DMS153 treated with DMSO at 0.1 percent for 48 hours (cell line): ENCODE results near the gene NLGN4X.
"Not testable (repeated sequence)": the region's sequence is repeated elsewhere in the genome, so short reads cannot be mapped to it uniquely, and the experiment has no call there.

Source experiments
- DNase-seq: peaks from one replicate; lab custom pipeline; 2025; ENCODE audit not compliant: unreplicated experiment; lab: John Stamatoyannopoulos, UW

Gene NLGN4X

DNA sequence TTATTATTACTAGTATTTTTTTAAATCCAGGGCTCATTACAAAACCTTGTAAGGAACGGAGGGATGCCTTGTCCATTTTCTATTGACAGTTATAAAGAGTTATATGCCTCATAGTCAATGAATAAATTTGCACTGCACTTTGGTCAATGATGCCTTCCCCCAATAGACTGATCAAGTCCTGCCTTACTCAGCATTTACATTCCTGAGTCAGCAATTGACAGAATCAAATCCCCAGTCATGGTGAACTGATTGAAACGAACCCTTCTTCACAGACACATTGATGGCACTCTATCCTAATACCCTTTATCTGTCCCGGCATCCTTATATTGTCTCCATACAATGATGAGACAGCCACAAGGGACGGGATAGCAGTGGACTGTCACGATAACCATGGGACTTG, 213.2 kb downstream of the NLGN4X start:
- no peak for DNase-seq

DNA sequence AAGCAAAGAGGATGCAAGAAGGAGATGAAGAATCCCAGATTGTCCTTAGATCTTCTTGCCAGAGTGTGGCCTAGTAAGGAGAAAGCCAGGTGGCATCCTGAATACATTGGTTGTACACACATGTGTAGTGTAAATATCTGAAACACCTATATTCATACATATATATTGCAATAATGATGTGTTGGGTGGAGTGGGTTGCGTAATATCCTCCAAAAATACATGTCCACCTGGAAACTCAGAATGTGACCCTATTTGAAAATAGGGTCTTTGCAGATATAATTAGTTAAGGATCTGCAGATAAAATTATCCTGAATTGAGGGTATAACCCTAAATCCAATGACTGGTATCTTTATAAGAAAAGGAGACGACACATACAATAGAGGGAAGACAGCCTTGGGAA, 216.3 kb downstream of the NLGN4X start:
- DNase-seq, result no peak

DNA sequence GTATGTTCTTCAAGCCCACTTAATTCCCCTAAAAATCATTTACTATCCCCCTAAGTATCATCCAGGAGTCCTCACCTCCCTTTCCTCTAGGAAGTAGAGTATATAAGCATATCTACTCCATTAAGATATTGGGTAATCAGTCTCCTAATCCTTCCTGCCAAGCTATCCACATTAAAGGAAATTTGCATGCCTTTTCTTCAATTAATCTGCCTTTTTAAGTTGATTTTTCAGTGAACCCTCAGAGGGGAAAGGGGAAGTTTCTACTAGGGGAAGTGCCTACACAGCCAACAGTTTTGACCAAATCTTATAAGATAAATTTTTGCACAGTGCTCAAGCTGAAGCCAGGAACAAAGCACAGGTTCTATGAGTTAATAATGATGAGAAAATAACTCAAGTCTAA, 222.8 kb downstream of the NLGN4X start:
- no peak for DNase-seq

DNA sequence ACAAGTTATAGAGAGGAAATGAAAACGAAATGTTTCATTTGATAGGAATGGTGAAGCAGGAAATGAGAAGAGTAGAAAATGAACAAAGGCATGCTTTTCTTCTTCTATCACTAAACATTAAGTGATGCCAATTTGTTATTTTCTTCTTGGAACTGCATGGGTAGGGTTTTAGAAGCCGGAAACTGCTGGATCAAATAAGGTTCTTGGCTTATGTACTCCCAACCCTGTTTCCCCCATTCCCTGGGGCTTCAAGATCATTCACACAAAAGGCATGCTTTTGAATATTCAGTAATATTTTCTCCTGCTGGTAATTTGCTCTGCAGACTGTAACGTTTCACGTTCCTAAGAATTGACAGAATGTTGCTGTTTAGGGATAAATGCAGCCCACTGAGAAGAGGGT, 224.1 kb downstream of the NLGN4X start:
- DNase-seq, result no peak

- peak; percentile 13 for DNase-seq
Observed at GRCh38 chrX:6002056-6002455, 226.6 kb downstream of the NLGN4X start.

DNA sequence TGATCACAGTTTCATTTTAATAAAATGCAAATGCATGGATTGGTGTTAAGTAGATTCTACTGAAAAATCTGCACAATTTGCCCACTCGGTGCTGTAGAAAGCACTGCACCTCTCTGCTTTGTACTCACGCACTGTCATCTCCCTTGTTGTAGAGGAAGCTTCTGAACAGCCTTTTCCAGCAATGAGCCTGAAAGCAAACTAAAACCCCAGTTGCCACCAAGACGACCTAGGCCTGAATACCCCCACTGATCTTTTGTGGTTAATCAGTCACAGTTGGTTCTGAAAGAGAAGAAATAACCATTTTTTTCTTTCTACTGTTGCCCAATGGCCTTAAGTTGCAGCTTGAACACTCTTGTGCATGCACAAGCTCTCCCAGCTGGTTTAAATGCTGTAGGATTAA, 229.8 kb downstream of the NLGN4X start:
- no peak for DNase-seq

DNA sequence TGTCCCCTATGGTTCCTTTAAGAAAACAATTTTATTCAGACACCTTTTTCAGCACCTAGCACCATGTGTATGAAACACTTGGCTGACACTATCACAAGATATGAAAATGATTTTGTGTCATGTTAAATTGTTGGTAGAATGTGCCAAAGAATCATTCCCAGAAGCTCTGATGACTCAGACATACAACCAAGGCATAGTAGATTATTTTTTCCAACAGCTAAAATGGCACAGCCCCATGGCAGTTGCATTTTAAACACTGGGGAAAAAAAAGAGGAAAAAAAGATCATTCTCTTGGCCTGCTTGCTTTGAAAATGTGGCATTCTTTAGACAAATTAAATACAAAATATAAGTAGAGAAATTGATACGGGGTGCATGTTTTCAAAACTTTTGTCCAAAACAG, 230.2 kb downstream of the NLGN4X start:
- no peak for DNase-seq

DNA sequence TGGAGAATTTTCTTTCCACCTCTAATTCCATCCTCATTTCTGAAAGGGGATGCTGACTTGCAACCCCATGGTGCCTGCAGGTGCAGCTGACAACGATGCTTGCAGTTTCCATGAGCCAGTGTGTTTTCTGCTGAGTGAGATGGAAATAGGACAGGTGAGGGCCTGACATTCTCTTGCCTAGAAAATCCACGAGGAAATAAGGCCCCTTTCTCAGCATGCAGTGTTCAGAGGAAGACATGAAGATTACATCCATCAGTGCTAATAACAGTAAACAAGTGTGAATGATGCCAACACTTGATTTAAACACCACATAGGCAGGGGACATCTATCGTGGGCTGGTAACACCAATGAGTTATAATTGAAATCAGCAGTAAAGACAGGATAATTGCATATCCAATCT, 237.3 kb downstream of the NLGN4X start:
- DNase-seq, result no peak

- DNase-seq, result no peak
Observed at GRCh38 chrX:5979338-5979737, 249.3 kb downstream of the NLGN4X start.

DNA sequence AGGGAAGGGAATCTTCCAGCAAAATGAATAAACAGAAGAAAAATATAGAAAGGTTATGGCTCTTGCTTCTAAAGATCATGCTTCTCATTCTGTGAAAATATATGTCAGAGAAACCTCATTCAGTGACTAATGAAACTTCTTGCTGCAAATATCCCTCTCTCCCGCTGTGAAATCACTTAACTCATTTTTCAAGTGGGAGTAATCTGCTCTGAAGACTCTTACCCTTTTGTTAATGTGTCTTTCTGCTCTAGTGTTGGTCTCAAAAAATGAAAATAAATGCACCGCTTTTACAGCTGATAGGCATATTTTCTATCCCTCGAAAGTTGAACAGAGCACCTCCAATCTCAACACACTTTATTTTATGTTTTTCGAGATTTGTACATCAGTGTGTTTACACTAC, 252.3 kb downstream of the NLGN4X start:
- DNase-seq, result no peak

GRCh38 chrX:5971300-5971699, 257.4 kb downstream of the NLGN4X start:
- DNase-seq, result no peak

- no peak for DNase-seq
Observed at GRCh38 chrX:5965406-5965805, 263.3 kb downstream of the NLGN4X start.

DNA sequence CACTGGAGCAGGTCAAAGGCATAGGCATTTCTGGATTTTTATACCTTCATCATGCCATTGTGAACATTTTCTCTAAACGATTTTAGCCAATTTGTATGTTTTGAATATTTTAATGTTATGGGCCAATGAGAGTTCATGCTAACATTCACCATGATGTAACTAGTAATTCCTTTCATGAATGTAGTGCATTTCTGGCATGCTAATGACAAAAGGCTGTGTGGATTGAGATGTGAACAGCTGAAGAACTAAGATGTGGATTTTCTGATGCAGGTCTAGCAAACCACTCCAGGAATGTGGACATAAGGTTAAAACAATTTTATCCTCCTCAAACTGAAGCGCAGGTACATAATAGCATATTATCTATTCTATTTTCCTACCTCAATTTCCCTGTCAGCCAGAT, 269.4 kb downstream of the NLGN4X start:
- no peak for DNase-seq

DNA sequence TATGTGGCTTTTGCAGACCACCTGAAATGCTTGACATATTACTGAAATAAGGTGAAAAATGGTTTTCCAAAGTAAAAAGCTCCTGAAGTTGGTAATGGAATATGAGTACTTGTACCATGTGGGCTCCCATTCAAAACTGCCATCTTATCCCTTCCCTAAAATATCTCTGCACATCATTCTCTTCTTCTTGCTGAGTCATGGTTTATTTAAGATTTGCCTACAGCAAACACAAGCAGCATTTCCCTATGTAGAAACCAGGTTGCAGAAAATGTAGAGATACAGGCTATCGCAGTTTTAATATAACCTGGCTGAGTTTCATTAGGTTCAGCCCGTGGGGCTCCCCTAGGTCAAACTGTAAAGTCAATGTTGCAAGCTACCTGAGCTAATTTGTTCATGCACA, 270.1 kb downstream of the NLGN4X start:
- DNase-seq, result no peak

DNA sequence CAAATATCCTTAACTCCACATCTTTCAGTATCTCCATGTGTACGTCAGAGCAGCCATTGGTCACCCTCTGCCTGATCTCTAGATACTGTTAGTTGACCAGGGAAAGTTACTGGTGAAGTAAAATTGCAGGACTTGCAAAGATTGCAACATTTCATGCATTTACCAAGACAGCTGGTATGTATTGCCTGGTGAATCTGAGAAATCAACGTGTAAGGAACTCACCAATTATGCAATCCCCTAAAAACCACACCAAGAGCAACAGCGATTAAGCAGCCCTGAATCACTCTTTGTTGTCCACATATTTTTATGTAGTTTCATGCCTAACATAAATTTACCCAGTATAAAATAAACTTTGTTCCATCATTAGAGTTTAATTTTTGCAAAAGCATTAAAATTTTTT, 271.2 kb downstream of the NLGN4X start:
- no peak for DNase-seq

GRCh38 chrX:5936438-5936837, 292.2 kb downstream of the NLGN4X start:
- DNase-seq, result no peak

DNA sequence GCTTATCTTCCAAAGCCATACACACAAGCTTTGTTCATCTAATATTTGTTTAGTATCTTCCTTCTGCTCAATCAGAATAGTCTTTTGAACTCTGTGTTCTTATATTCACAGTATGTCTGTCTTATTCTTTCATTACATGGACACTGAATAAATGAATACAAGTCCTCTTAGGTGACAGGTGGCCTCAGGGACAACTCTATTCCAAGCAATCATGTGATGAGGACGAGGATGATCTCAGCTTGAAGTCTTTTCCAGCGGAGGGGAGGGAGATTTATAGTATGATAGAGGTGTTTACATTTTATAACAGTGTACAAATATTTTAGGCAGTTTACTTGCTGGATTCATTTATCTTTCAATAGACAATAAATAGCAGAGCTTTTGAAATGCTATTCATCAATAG, 300.4 kb downstream of the NLGN4X start:
- no peak for DNase-seq

DNA sequence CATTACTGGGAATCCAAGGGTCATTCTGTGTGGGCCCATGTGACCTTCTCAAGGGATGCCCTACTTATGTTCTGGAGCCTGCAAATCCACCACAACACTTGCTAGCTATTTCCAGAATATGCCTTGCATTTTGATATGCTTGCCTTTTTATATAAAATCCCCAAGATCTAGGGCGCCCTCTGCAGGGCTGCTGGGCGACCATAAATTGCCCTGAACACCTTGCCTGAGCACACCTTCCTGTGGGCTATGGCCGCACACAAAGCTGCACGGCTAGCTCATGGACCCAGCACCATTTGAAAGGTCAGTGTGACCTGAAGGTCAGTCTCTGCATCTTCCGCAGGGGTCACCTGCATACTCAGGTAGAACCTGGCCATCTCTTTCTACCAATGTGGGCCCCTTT, 311.7 kb downstream of the NLGN4X start:
- DNase-seq, result no peak

- no peak for DNase-seq
Observed at GRCh38 chrX:5915783-5916182, 312.9 kb downstream of the NLGN4X start.

DNA sequence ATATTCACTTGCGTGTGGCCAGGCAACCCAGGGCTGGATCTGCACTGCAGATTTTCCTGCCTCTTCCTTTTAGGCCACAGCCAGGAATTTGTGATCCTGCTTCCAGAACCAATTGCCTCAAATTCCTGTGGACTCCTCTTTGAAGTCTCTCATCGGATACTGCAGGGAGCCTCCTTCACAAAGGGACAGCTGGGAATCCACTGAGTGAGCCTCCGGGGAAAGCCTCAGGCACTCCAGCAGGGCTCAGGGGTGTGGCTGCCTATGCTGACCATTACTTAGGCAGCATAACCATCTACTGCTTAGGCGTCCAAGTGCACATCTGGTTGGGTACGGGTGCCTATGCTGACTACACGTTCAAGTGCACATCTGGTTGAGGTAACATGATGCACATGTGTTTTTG, 321.5 kb downstream of the NLGN4X start:
- no peak for DNase-seq

- not testable (repeated sequence) for DNase-seq
Observed at GRCh38 chrX:5903586-5904190, 325.0 kb downstream of the NLGN4X start.

- no peak for DNase-seq
Observed at GRCh38 chrX:5898463-5898862, 330.2 kb downstream of the NLGN4X start.

DNA sequence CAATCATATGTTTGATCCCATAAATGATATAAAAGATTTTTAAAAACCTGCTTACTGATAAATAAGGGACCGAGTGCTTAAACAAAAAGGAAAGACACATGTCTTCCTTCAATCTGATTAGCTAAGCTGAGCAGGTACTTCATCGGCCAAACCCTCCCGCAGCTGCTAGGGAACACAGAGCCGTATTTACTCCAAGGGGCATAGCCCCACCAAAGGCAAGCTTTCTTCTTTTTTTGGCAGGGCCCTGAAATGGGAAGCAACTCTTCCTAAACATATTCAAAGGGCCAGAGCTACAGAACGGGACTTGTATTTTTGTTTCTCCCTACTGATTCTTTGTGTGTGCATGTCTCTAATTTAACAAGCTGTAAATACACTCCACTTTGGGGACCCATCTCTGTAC, 337.3 kb downstream of the NLGN4X start:
- DNase-seq, result no peak
